ENCODE data around the gene GNS.
"Not testable (repeated sequence)": the region's sequence is repeated elsewhere in the genome, so short reads cannot be mapped to it uniquely, and the experiment has no call there.

The GNS gene

GRCh38 chr12:64759035-64759894, at the start of gene GNS:
Gene GNS, minus strand, starts transcription at chr12:64759406. Its CDS starts 130 bp downstream, at chr12:64759276.
- DNase-seq (ENCODE audit: low read depth in 2 of 2): peak; percentile 94 to 98

GRCh38 chr12:64808110-64808509, 48.9 kb upstream of the GNS start:
- DNase-seq (ENCODE audit: low read depth in 2 of 2): no peak

- no peak for DNase-seq (ENCODE audit: low read depth in 2 of 2)
These were observed 47.6 kb upstream of the GNS start for GRCh38 chr12:64806593-64807460.

GRCh38 chr12:64806173-64806572, 47.0 kb upstream of the GNS start:
- no peak for DNase-seq (ENCODE audit: low read depth in 2 of 2)

GRCh38 chr12:64802180-64802775, 43.1 kb upstream of the GNS start:
- DNase-seq (ENCODE audit: low read depth in 2 of 2): not testable (repeated sequence)

GRCh38 chr12:64801381-64801780, 42.2 kb upstream of the GNS start:
- DNase-seq (ENCODE audit: low read depth in 2 of 2): no peak

GRCh38 chr12:64800640-64801039, 41.4 kb upstream of the GNS start:
- no peak for DNase-seq (ENCODE audit: low read depth in 2 of 2)

GRCh38 chr12:64798165-64798564, 39.0 kb upstream of the GNS start:
- DNase-seq (ENCODE audit: low read depth in 2 of 2): no peak

- no peak for DNase-seq (ENCODE audit: low read depth in 2 of 2)
These were observed 38.0 kb upstream of the GNS start for GRCh38 chr12:64797156-64797555.

- DNase-seq (ENCODE audit: low read depth in 2 of 2): peak in 1 of 2 donors; percentile 47
These were observed 37.1 kb upstream of the GNS start for GRCh38 chr12:64796205-64796845.

- no peak for DNase-seq (ENCODE audit: low read depth in 2 of 2)
These were observed 35.1 kb upstream of the GNS start for GRCh38 chr12:64794305-64794704.

- DNase-seq (ENCODE audit: low read depth in 2 of 2): no peak
These were observed 34.4 kb upstream of the GNS start for GRCh38 chr12:64793610-64794009.

- DNase-seq (ENCODE audit: low read depth in 2 of 2): no peak
These were observed 32.9 kb upstream of the GNS start for GRCh38 chr12:64792128-64792527.

- no peak for DNase-seq (ENCODE audit: low read depth in 2 of 2)
These were observed 31.8 kb upstream of the GNS start for GRCh38 chr12:64791036-64791435.

GRCh38 chr12:64790166-64790565, 31.0 kb upstream of the GNS start:
- no peak for DNase-seq (ENCODE audit: low read depth in 2 of 2)

GRCh38 chr12:64785838-64786237, 26.6 kb upstream of the GNS start:
- no peak for DNase-seq (ENCODE audit: low read depth in 2 of 2)

- no peak for DNase-seq (ENCODE audit: low read depth in 2 of 2)
These were observed 23.1 kb upstream of the GNS start for GRCh38 chr12:64782191-64782876.

- no peak for DNase-seq (ENCODE audit: low read depth in 2 of 2)
These were observed 22.3 kb upstream of the GNS start for GRCh38 chr12:64781280-64782190.

GRCh38 chr12:64780531-64781279, 21.5 kb upstream of the GNS start:
- no peak for DNase-seq (ENCODE audit: low read depth in 2 of 2)
